Stimulated activated CD8-positive, alpha-beta memory T cell treated with anti-CD3 and anti-CD28 coated beads, Interleukin-15, amount 100 ng/mL, for 4 hours (primary cell): Measurements from ENCODE around the gene CLCA4.
"Not testable (repeated sequence)": the region's sequence is repeated elsewhere in the genome, so short reads cannot be mapped to it uniquely, and the experiment has no call there.

Experiments
- DNase-seq, 2 donors: peaks; one replicate each; pipeline ENCODE4 v3.0.0-alpha.2; 2020; ENCODE audit warnings: low read depth in 2 of 2

CLCA4 gene

GRCh38 chr1:86546787-86547221 lies at the start of gene CLCA4:
Gene CLCA4, plus strand, starts transcription at chr1:86547078. Its CDS starts 42 bp downstream, at chr1:86547120.
- no peak for DNase-seq

- no peak for DNase-seq
Measured at GRCh38 chr1:86498281-86498680, 48.6 kb upstream of the CLCA4 start.

GRCh38 chr1:86499987-86500593 lies 46.8 kb upstream of the CLCA4 start:
- no peak for DNase-seq

- no peak for DNase-seq
Measured at GRCh38 chr1:86500714-86501113, 46.2 kb upstream of the CLCA4 start.

GRCh38 chr1:86502125-86502646 lies 44.7 kb upstream of the CLCA4 start:
- DNase-seq, result not testable (repeated sequence)

GRCh38 chr1:86502721-86503405 lies 44.0 kb upstream of the CLCA4 start:
- DNase-seq, result no peak

- DNase-seq, result no peak
Measured at GRCh38 chr1:86503406-86504136, 43.3 kb upstream of the CLCA4 start.

GRCh38 chr1:86504137-86504479 lies 42.8 kb upstream of the CLCA4 start:
- no peak for DNase-seq

- no peak for DNase-seq
Measured at GRCh38 chr1:86504895-86505563, 41.8 kb upstream of the CLCA4 start.

GRCh38 chr1:86505564-86505902 lies 41.3 kb upstream of the CLCA4 start:
- DNase-seq, result no peak

- DNase-seq, result no peak
Measured at GRCh38 chr1:86507935-86508582, 38.8 kb upstream of the CLCA4 start.

GRCh38 chr1:86508583-86508969 lies 38.3 kb upstream of the CLCA4 start:
- DNase-seq, result no peak

- DNase-seq, result no peak
Measured at GRCh38 chr1:86515597-86515996, 31.3 kb upstream of the CLCA4 start.

- no peak for DNase-seq
Measured at GRCh38 chr1:86516335-86516734, 30.5 kb upstream of the CLCA4 start.

- no peak for DNase-seq
Measured at GRCh38 chr1:86517336-86517735, 29.5 kb upstream of the CLCA4 start.

GRCh38 chr1:86520789-86521521 lies 25.9 kb upstream of the CLCA4 start:
- no peak for DNase-seq

- no peak for DNase-seq
Measured at GRCh38 chr1:86521522-86521891, 25.4 kb upstream of the CLCA4 start.

GRCh38 chr1:86522240-86522639 lies 24.6 kb upstream of the CLCA4 start:
- DNase-seq, result no peak

- no peak for DNase-seq
Measured at GRCh38 chr1:86523670-86524354, 23.1 kb upstream of the CLCA4 start.

GRCh38 chr1:86527306-86527705 lies 19.6 kb upstream of the CLCA4 start:
- no peak for DNase-seq
